ENCODE results near the gene USH1G.
"Not testable (repeated sequence)": the region's sequence is repeated elsewhere in the genome, so short reads cannot be mapped to it uniquely, and the experiment has no call there.

Gene USH1G

DNA sequence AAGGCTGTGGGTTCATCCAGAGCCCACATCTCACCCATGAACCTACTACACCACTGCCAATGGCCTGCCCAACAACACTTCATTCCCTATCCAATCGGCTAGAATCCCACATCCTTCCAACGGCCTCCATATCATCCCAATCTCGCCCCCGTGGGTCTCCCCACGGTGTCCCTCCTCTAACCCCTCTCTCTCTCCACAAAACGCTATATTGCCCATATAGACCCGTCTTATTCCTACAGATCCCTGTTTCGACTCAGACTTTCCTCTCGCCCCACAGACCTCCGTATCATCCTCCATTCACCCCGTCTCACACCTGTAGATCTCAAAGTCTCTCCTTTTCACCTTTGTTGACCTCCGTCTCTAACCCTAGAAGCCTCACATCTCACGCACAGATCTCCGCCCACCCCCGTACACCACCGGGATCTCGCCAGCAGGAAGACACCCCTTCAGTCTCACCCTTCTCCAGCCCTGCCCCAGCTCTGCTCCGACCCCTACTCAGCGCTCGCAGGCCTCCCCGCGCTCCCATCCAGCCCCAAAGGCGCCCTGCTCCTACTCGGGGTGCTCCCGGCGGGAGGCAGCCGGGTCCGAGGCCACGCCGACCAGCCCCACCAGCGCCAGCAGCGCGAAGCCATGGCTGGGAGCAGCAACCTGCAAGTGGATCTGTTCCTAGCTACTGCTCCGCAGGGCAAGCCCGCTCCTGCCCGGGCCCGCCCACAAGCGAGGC is 50.6 kb downstream of the USH1G start, which contains the start of gene FDXR:
Gene FDXR (minus strand): TSS at position 682 of the 724 bp plus-strand sequence. CDS start 50 bp downstream, at position 632.
- Mint-ChIP-seq H3K27me3 (ENCODE audit: low read depth, poor library complexity) (peaks cover 4% of the 10 kb centered on the region), H3K9me3 (no peaks in the 10 kb centered on the region), H3K4me1 (peaks cover 74% of the 10 kb centered on the region), H3K27ac (peak within 1 kb of the TSS; percentile 87), H3K4me3 (peak within 1 kb of the TSS; percentile 93), H3K36me3 (ENCODE audit: low read depth) (no peaks in the 10 kb centered on the region)
- DNase-seq = no peak
- TF ChIP-seq CTCF (IDR thresholded peaks at IDR 0.05) = no peak

- H3K4me3 Mint-ChIP-seq = peak overlapping the region; percentile 93
- H3K9me3 Mint-ChIP-seq = no peaks in the 10 kb centered on the region
- TF ChIP-seq CTCF (IDR thresholded peaks at IDR 0.05) = no peak
- H3K27me3 Mint-ChIP-seq (ENCODE audit: low read depth, poor library complexity) = peaks cover 4% of the 10 kb centered on the region
- no peaks in the 10 kb centered on the region for H3K36me3 Mint-ChIP-seq (ENCODE audit: low read depth)
- no peak for DNase-seq
- no peak overlapping the region for H3K27ac Mint-ChIP-seq
- H3K4me1 Mint-ChIP-seq = peaks cover 67% of the 10 kb centered on the region
These were observed 51.5 kb downstream of the USH1G start for GRCh38 chr17:74871356-74872076.

DNA sequence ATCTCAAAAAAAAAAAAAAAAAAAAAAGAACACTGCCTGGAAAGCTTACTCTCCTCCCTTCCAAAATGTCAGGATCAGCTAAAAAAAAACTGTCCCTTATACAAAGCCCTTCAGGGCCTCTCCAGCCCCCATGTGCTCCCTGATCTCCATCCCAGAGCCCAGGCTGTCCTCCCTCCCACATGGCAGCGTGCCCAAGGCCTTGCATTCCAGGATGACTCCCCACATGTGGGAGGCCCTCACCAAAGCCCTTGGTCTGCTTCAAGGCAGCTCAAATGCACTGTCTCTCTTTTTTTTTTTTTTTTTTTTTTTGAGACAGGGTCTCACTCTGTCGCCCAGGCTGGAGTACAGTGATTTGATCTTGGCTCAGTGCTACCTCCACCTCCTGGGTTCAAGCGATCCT is 52.5 kb downstream of the USH1G start:
- H3K4me1 Mint-ChIP-seq = peaks cover 57% of the 10 kb centered on the region
- no peak for DNase-seq
- TF ChIP-seq CTCF (IDR thresholded peaks at IDR 0.05) = no peak
- H3K9me3 Mint-ChIP-seq = no peaks in the 10 kb centered on the region
- H3K27me3 Mint-ChIP-seq (ENCODE audit: low read depth, poor library complexity) = peaks cover 4% of the 10 kb centered on the region
- H3K36me3 Mint-ChIP-seq (ENCODE audit: low read depth) = no peaks in the 10 kb centered on the region
- no peak overlapping the region for H3K27ac Mint-ChIP-seq
- H3K4me3 Mint-ChIP-seq = no peak overlapping the region

GRCh38 chr17:74870028-74870427 is 53.0 kb downstream of the USH1G start:
- peaks cover 56% of the 10 kb centered on the region for H3K4me1 Mint-ChIP-seq
- not testable (repeated sequence) for H3K9me3 Mint-ChIP-seq; H3K4me3 Mint-ChIP-seq; DNase-seq; H3K36me3 Mint-ChIP-seq (ENCODE audit: low read depth); H3K27me3 Mint-ChIP-seq (ENCODE audit: low read depth, poor library complexity); H3K27ac Mint-ChIP-seq

GRCh38 chr17:74868908-74869255 is 54.2 kb downstream of the USH1G start:
- H3K27me3 Mint-ChIP-seq (ENCODE audit: low read depth, poor library complexity) = peaks cover 7% of the 10 kb centered on the region
- no peaks in the 10 kb centered on the region for H3K36me3 Mint-ChIP-seq (ENCODE audit: low read depth)
- H3K27ac Mint-ChIP-seq = no peak overlapping the region
- no peaks in the 10 kb centered on the region for H3K9me3 Mint-ChIP-seq
- no peak for TF ChIP-seq CTCF (IDR thresholded peaks at IDR 0.05)
- no peak overlapping the region for H3K4me3 Mint-ChIP-seq
- DNase-seq = no peak
- peaks cover 56% of the 10 kb centered on the region for H3K4me1 Mint-ChIP-seq

GRCh38 chr17:74868251-74868907 is 54.7 kb downstream of the USH1G start:
- Mint-ChIP-seq H3K4me1 (peaks cover 51% of the 10 kb centered on the region), H3K9me3 (no peaks in the 10 kb centered on the region), H3K4me3 (no peak overlapping the region), H3K27ac (no peak overlapping the region), H3K36me3 (ENCODE audit: low read depth) (no peaks in the 10 kb centered on the region), H3K27me3 (ENCODE audit: low read depth, poor library complexity) (peaks cover 12% of the 10 kb centered on the region)
- no peak for DNase-seq
- TF ChIP-seq CTCF (IDR thresholded peaks at IDR 0.05) = no peak
